Memory B cell (primary cell): ENCODE data around the gene CD24.
A peak's percentile ranks its signal among the peaks of the same experiment; 100 is the strongest.
"Not testable (repeated sequence)": the region's sequence is repeated elsewhere in the genome, so short reads cannot be mapped to it uniquely, and the experiment has no call there.

Experiments
- ATAC-seq: fragments of 150-1000 bp; cut with Tn5 transposase; 2 replicates; pipeline ENCODE4 v1.10.0; 2021; ENCODE audit warnings: low read depth, mild to moderate bottlenecking, moderate library complexity
- DNase-seq, 2 donors: peaks; one replicate each; pipeline ENCODE4 v3.0.0; 2022; ENCODE audit warnings: low spot score in 2 of 2
- H3K27ac Mint-ChIP-seq: one replicate; pipeline ENCODE4 v1.8.0; 2022; ENCODE audit warnings: mild to moderate bottlenecking, moderate library complexity, mixed read lengths
- H3K27me3 Mint-ChIP-seq: one replicate; pipeline ENCODE4 v1.8.0; 2022; ENCODE audit warnings: mixed read lengths
- H3K36me3 Mint-ChIP-seq: one replicate; pipeline ENCODE4 v1.8.0; 2022; ENCODE audit warnings: mild to moderate bottlenecking, mixed read lengths
- H3K4me1 Mint-ChIP-seq: one replicate; pipeline ENCODE4 v1.8.0; 2022; ENCODE audit warnings: mixed read lengths
- H3K4me3 Mint-ChIP-seq: one replicate; pipeline ENCODE4 v1.8.0; 2022; ENCODE audit warnings: mild to moderate bottlenecking, moderate library complexity, mixed read lengths
- H3K9me3 Mint-ChIP-seq: one replicate; pipeline ENCODE4 v1.8.0; 2022; ENCODE audit warnings: mixed read lengths

The CD24 gene

DNA sequence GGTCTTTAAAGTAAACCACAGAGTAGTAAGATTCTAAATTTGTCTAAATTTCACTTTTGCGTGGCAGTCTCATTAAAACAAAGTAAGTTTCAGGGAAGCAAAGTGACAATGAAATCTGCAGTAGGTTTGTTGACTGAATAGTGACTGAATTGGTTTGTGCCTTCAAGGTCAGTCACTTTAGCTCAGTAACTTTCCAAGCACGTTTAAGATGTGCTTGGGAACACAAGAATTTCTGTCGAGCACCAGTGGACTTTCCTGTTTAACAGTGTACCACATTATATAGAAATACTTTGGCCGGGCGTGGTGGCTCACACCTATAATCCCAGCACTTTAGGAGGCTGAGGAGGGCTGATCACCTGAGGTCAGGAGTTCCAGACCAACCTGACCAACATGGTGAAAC, 1.7 kb upstream of the CD24 start:
- Mint-ChIP-seq H3K36me3 (peaks cover 11% of the 10 kb centered on the region), H3K27ac (peak overlapping the region; percentile 87), H3K9me3 (no peaks in the 10 kb centered on the region), H3K4me1 (peaks cover 21% of the 10 kb centered on the region), H3K4me3 (peak overlapping the region; percentile 82), H3K27me3 (no peaks in the 10 kb centered on the region)
- DNase-seq (no peak), ATAC-seq (no peak)

DNA sequence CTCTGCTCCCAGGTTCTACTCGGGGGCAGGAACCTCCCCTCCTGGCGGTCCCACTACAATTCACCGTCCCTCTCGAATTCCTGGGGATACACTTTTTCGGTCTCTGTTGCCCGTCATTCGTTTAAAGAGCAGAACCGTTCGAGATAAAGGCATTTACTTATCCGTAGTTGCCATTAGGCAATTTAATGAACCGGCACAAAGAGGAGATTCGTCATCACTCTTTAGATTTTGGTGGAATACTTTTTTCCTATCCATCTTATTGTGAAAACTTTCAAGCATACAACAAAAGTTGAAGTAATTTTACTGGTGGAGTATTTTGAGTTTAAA, 1.2 kb upstream of the CD24 start:
- no peak for ATAC-seq
- H3K36me3 Mint-ChIP-seq = peaks cover 13% of the 10 kb centered on the region
- no peaks in the 10 kb centered on the region for H3K27me3 Mint-ChIP-seq
- H3K9me3 Mint-ChIP-seq = no peaks in the 10 kb centered on the region
- H3K4me3 Mint-ChIP-seq = peak overlapping the region; percentile 82
- peak overlapping the region; percentile 87 for H3K27ac Mint-ChIP-seq
- H3K4me1 Mint-ChIP-seq = peaks cover 23% of the 10 kb centered on the region
- no peak for DNase-seq

GRCh38 chr6:106974999-106975737, 639 bp upstream of the CD24 start:
- peak; percentile 59 for ATAC-seq
- Mint-ChIP-seq H3K4me3 (peak overlapping the region; percentile 89), H3K27ac (peak overlapping the region; percentile 87), H3K9me3 (no peaks in the 10 kb centered on the region), H3K27me3 (no peaks in the 10 kb centered on the region), H3K36me3 (peaks cover 14% of the 10 kb centered on the region), H3K4me1 (peaks cover 23% of the 10 kb centered on the region)
- DNase-seq = peak; percentile 41 to 63

DNA sequence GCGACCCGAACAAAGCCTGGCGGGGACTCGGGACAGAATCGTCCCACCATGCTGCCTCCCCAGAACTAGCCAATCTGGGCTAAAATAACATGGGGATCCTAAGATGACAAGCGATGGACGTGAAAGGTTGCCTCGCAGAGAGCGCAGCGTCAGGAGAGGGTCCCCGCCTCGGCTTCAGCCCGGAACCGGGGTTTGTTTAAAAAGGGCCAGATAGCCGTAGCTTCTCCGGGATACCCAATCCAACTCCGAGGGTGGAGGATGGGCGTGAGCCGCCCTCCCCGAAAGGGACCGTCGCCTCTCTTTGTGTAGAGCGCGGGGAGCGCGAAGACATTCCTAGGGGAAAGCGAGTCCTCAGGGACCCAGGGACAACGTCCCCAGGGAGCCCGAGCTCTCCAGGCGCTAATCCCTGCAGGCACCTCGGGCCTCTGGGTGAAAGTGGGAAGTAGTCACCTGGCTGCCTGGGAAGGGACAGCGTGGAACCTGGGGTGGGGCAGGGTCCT, 643 bp downstream of the CD24 start:
- H3K4me1 Mint-ChIP-seq = peaks cover 18% of the 10 kb centered on the region
- peak overlapping the region; percentile 87 for H3K27ac Mint-ChIP-seq
- no peaks in the 10 kb centered on the region for H3K9me3 Mint-ChIP-seq
- H3K27me3 Mint-ChIP-seq = no peaks in the 10 kb centered on the region
- DNase-seq (peak; percentile 9 to 46), ATAC-seq (peak; percentile 2)
- H3K4me3 Mint-ChIP-seq = peak overlapping the region; percentile 94
- H3K36me3 Mint-ChIP-seq = peaks cover 18% of the 10 kb centered on the region

DNA sequence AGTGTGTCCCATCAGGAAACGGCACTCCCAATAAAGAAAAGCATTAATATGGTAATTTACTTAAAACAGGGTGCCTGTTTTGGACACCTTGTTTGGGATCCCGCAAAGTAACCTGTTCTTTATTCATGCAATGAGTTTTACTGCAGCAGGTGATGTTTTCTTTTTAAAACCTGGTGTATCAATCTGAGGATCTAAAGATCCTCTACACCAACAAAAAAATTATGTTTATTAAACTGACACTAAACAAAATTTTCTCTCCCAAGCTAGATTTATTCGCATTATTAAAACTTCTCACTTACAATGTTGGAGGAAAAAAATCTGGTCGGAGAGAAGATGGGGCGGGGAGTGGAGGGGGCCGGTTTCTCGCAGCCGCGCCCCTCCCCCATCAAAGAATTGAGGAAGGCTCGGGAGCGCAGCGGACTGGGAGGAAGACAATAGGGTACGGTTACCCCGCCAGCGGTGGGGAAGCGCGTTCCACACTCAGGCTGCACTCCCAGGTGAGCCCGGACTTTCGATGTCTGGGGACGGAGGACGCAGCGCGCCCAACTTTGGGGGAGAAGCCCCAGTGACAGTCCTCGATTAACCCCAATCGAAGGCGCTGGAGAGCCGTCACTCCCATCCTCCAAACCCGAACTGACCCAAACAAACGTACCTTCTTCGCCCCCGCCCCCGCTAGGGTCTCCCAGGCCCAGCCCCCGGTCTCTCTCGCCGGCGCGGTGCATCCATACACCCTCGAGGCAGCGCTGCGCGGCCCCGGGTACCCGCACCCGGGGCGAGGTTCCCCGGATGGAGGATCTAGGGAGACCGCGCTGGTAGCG, 1.3 kb downstream of the CD24 start:
- H3K27me3 Mint-ChIP-seq = no peaks in the 10 kb centered on the region
- no peaks in the 10 kb centered on the region for H3K9me3 Mint-ChIP-seq
- H3K36me3 Mint-ChIP-seq = peaks cover 22% of the 10 kb centered on the region
- peak; percentile 2 for ATAC-seq
- H3K27ac Mint-ChIP-seq = peak overlapping the region; percentile 87
- H3K4me3 Mint-ChIP-seq = peak overlapping the region; percentile 94
- H3K4me1 Mint-ChIP-seq = peaks cover 18% of the 10 kb centered on the region
- peak in 1 of 2 donors; percentile 46 for DNase-seq

DNA sequence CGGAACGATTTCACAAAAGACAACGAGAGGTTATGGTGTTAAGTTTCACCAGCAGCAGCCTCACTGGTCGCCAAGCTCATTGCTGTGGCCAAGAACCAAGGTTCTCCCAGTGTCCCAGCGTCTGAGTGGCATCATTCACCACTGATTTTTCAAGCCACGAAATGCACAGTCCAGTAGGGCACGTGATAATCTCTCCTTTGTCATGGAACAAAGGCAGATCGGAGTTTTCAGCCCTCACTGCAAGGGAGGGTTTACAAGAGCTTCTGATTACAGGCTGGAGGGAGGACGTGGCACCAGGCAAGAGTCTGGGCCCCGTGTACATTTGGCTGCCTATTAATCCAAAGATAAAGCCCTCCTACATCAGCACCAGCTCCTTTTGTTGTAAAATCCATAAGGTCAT, 2.0 kb downstream of the CD24 start:
- H3K9me3 Mint-ChIP-seq = no peaks in the 10 kb centered on the region
- H3K27ac Mint-ChIP-seq = peak overlapping the region; percentile 87
- H3K36me3 Mint-ChIP-seq = peaks cover 28% of the 10 kb centered on the region
- DNase-seq = no peak
- ATAC-seq = no peak
- peaks cover 18% of the 10 kb centered on the region for H3K4me1 Mint-ChIP-seq
- H3K4me3 Mint-ChIP-seq = peak overlapping the region; percentile 94
- H3K27me3 Mint-ChIP-seq = no peaks in the 10 kb centered on the region

- H3K27ac Mint-ChIP-seq, H3K9me3 Mint-ChIP-seq, H3K27me3 Mint-ChIP-seq: not testable (repeated sequence)
Measured at GRCh38 chr6:106970769-106971168, 3.8 kb downstream of the CD24 start.

GRCh38 chr6:106967936-106968555, 6.5 kb downstream of the CD24 start:
- Mint-ChIP-seq H3K27me3 (no peaks in the 10 kb centered on the region), H3K27ac (peak overlapping the region; percentile 24), H3K4me3 (no peak overlapping the region), H3K36me3 (peaks cover 27% of the 10 kb centered on the region), H3K4me1 (peaks cover 15% of the 10 kb centered on the region), H3K9me3 (peaks cover 3% of the 10 kb centered on the region)
- ATAC-seq (no peak), DNase-seq (no peak)

More at GRCh38 chr6:106970769-106971168, 3.8 kb downstream of the CD24 start:
- Mint-ChIP-seq H3K36me3 (peaks cover 28% of the 10 kb centered on the region), H3K4me3 (peak overlapping the region; percentile 44), H3K4me1 (peaks cover 17% of the 10 kb centered on the region)
- ATAC-seq, DNase-seq: not testable (repeated sequence)

GRCh38 chr6:106966671-106967640, 7.6 kb downstream of the CD24 start:
- no peaks in the 10 kb centered on the region for H3K27me3 Mint-ChIP-seq
- ATAC-seq (no peak), DNase-seq (no peak)
- no peak overlapping the region for H3K4me3 Mint-ChIP-seq
- H3K36me3 Mint-ChIP-seq = peaks cover 21% of the 10 kb centered on the region
- H3K9me3 Mint-ChIP-seq = peaks cover 3% of the 10 kb centered on the region
- peaks cover 8% of the 10 kb centered on the region for H3K4me1 Mint-ChIP-seq
- peak overlapping the region; percentile 24 for H3K27ac Mint-ChIP-seq

GRCh38 chr6:106966229-106966628, 8.3 kb downstream of the CD24 start:
- Mint-ChIP-seq H3K4me1 (peaks cover 5% of the 10 kb centered on the region), H3K27me3 (no peaks in the 10 kb centered on the region), H3K9me3 (peaks cover 3% of the 10 kb centered on the region), H3K4me3 (no peak overlapping the region), H3K36me3 (peaks cover 17% of the 10 kb centered on the region), H3K27ac (peak overlapping the region; percentile 2)
- DNase-seq (no peak), ATAC-seq (no peak)

DNA sequence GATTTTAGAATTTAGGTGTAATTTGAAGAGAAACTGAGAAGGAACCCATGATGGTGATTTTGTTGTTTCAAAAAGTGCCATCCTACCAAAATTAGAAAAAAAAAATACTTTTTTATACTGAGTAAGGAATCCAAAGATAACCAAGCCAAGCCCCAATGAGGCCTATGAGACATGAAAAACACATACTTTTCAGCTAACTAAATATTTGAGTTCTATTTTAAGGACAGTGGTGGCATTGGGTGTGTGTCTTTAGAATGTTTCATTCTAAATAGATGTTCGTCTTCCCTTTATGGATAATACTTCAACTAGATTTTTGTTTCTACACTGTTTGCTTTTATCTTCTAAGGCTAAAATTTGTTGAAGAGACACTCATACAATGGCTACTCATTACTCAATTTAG, 9.6 kb downstream of the CD24 start:
- Mint-ChIP-seq H3K9me3 (peaks cover 3% of the 10 kb centered on the region), H3K4me3 (no peak overlapping the region), H3K4me1 (peaks cover 3% of the 10 kb centered on the region), H3K27me3 (no peaks in the 10 kb centered on the region), H3K36me3 (peaks cover 14% of the 10 kb centered on the region), H3K27ac (no peak overlapping the region)
- DNase-seq = no peak
- ATAC-seq = no peak

- H3K9me3 Mint-ChIP-seq = peaks cover 3% of the 10 kb centered on the region
- H3K27ac Mint-ChIP-seq = no peak overlapping the region
- H3K4me1 Mint-ChIP-seq = peaks cover 5% of the 10 kb centered on the region
- no peaks in the 10 kb centered on the region for H3K27me3 Mint-ChIP-seq
- no peak overlapping the region for H3K4me3 Mint-ChIP-seq
- no peak for DNase-seq
- peaks cover 12% of the 10 kb centered on the region for H3K36me3 Mint-ChIP-seq
- no peak for ATAC-seq
Measured at GRCh38 chr6:106964099-106964498, 10.4 kb downstream of the CD24 start.

GRCh38 chr6:106963544-106963943, 11.0 kb downstream of the CD24 start:
- H3K9me3 Mint-ChIP-seq = peaks cover 3% of the 10 kb centered on the region
- H3K4me1 Mint-ChIP-seq = peaks cover 5% of the 10 kb centered on the region
- H3K36me3 Mint-ChIP-seq = peaks cover 7% of the 10 kb centered on the region
- no peak for DNase-seq
- peak overlapping the region; percentile 19 for H3K27ac Mint-ChIP-seq
- no peak overlapping the region for H3K4me3 Mint-ChIP-seq
- no peaks in the 10 kb centered on the region for H3K27me3 Mint-ChIP-seq
- no peak for ATAC-seq
